ENCODE results near the gene MAGI2. TPM values are rescaled to one million over a fixed set of nuclear protein-coding genes. Genes with fewer than 3 reads are reported as not detected.

Gene MAGI2
- total RNA-seq, 3 donors from 2014 or later = 9.8 to 22.7 (median 20.2) TPM

GRCh38 chr7:78563191-78563590, 890.3 kb downstream of the MAGI2 start:
- no peak for DNase-seq (ENCODE audit: low spot score in 2 of 2)
- no peaks in the 10 kb centered on the region for H3K27me3 ChIP-seq
- H3K9me3 ChIP-seq = no peaks in the 10 kb centered on the region
- no peak overlapping the region for H3K4me3 ChIP-seq
- intact Hi-C loops (cut with DNase I; ENCODE audit: low total_unique reads) = no loop called here
- H3K4me1 ChIP-seq = no peaks in the 10 kb centered on the region
- no peak overlapping the region for H3K27ac ChIP-seq
- no peaks in the 10 kb centered on the region for H3K36me3 ChIP-seq
- no peak for TF ChIP-seq CTCF (IDR thresholded peaks at IDR 0.05)
- no peak for TF ChIP-seq POLR2A (IDR thresholded peaks at IDR 0.05)
- no peak for TF ChIP-seq POLR2AphosphoS5 (IDR thresholded peaks at IDR 0.05)

DNA sequence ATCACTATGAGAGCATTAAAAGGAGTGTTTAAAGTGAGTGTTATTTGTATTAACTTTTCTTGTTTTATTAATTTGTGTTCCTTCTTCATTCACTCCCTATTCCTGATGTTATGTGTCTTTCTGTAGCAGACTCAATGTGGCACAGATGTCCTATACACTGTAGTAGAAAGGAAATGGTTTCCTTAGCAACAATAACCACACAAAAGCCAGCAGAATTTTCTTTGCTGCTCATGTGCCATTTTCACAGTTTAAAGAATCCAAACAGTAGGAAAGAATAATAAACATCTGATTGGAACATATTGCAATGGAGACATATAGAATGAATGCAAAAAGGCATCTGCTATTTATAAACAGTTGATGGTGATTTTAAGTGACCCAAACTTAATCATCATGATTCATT, 891.3 kb downstream of the MAGI2 start:
- TF ChIP-seq POLR2AphosphoS5 (IDR thresholded peaks at IDR 0.05) = no peak
- TF ChIP-seq POLR2A (IDR thresholded peaks at IDR 0.05) = no peak
- TF ChIP-seq CTCF (IDR thresholded peaks at IDR 0.05) = no peak

DNA sequence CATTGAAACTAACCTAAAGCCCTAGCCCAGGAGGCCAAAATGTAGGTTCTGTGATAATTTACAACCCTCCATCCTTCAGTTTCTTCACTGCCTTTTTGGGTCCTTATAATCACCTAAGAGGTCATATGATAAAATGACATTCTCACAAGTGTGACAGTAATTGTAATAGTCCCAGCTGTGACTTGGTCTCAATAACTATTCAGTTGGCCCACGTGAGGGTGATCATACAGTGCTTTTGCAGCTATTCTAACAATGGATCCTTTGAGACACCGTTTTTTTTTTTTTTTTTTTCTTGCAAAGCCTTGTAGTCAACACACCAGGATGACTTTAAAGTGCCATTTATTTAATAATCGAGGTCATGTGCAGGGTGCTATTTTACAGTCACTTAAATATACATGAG, 894.9 kb downstream of the MAGI2 start:
- intact Hi-C loops (cut with DNase I; ENCODE audit: low total_unique reads) = no loop called here
- Histone ChIP-seq H3K36me3 (no peaks in the 10 kb centered on the region), H3K27ac (no peak overlapping the region), H3K4me3 (no peak overlapping the region), H3K27me3 (no peaks in the 10 kb centered on the region), H3K4me1 (no peaks in the 10 kb centered on the region), H3K9me3 (no peaks in the 10 kb centered on the region)
- TF ChIP-seq POLR2A (IDR thresholded peaks at IDR 0.05) = no peak
- no peak for TF ChIP-seq CTCF (IDR thresholded peaks at IDR 0.05)
- TF ChIP-seq POLR2AphosphoS5 (IDR thresholded peaks at IDR 0.05) = no peak
- DNase-seq (ENCODE audit: low spot score in 2 of 2) = no peak

More for the DNA sequence above, 891.3 kb downstream of the MAGI2 start:
- Histone ChIP-seq H3K36me3 (no peaks in the 10 kb centered on the region), H3K4me3 (no peak overlapping the region), H3K27ac (no peak overlapping the region), H3K27me3 (no peaks in the 10 kb centered on the region), H3K9me3 (no peaks in the 10 kb centered on the region), H3K4me1 (no peaks in the 10 kb centered on the region)
- DNase-seq (ENCODE audit: low spot score in 2 of 2) = no peak
- intact Hi-C loops (cut with DNase I; ENCODE audit: low total_unique reads) = no loop called here

- H3K27ac ChIP-seq = no peak overlapping the region
- H3K27me3 ChIP-seq = no peaks in the 10 kb centered on the region
- H3K4me3 ChIP-seq = no peak overlapping the region
- H3K9me3 ChIP-seq = no peaks in the 10 kb centered on the region
- no peak for DNase-seq (ENCODE audit: low spot score in 2 of 2)
- TF ChIP-seq CTCF (IDR thresholded peaks at IDR 0.05) = no peak
- no peak for TF ChIP-seq POLR2AphosphoS5 (IDR thresholded peaks at IDR 0.05)
- no peak for TF ChIP-seq POLR2A (IDR thresholded peaks at IDR 0.05)
- H3K36me3 ChIP-seq = no peaks in the 10 kb centered on the region
- no peaks in the 10 kb centered on the region for H3K4me1 ChIP-seq
- intact Hi-C loops (cut with DNase I; ENCODE audit: low total_unique reads) = no loop called here
Measured at GRCh38 chr7:78543976-78544375, 909.5 kb downstream of the MAGI2 start.

GRCh38 chr7:78542981-78543380, 910.5 kb downstream of the MAGI2 start:
- no peak for DNase-seq (ENCODE audit: low spot score in 2 of 2)
- H3K9me3 ChIP-seq = no peaks in the 10 kb centered on the region
- TF ChIP-seq CTCF (IDR thresholded peaks at IDR 0.05) (no peak), POLR2AphosphoS5 (IDR thresholded peaks at IDR 0.05) (no peak), POLR2A (IDR thresholded peaks at IDR 0.05) (no peak)
- H3K4me3 ChIP-seq = no peak overlapping the region
- H3K27me3 ChIP-seq = no peaks in the 10 kb centered on the region
- no peaks in the 10 kb centered on the region for H3K4me1 ChIP-seq
- intact Hi-C loops (cut with DNase I; ENCODE audit: low total_unique reads) = no loop called here
- H3K27ac ChIP-seq = no peak overlapping the region
- H3K36me3 ChIP-seq = no peaks in the 10 kb centered on the region

Measured in breast epithelium (tissue), 4 donors.